IPS DF 4.7 (cell line): Measurements from ENCODE around the gene LRRC66.

Experiments used
- DNase-seq: peaks from one replicate; pipeline ENCODE4 v3.0.0-alpha.2; 2013; ENCODE audit warnings: low spot score; ENCODE audit errors: extremely low read depth

LRRC66 gene

GRCh38 chr4:52012651-52013050 is 7.5 kb downstream of the LRRC66 start:
- DNase-seq = no peak

GRCh38 chr4:52010986-52011385 is 9.2 kb downstream of the LRRC66 start:
- DNase-seq = no peak

- DNase-seq = no peak
Measured at GRCh38 chr4:52006887-52007286, 13.3 kb downstream of the LRRC66 start.

- no peak for DNase-seq
Measured at GRCh38 chr4:52005604-52006273, 14.4 kb downstream of the LRRC66 start.

- DNase-seq = no peak
Measured at GRCh38 chr4:52004414-52004813, 15.7 kb downstream of the LRRC66 start.

GRCh38 chr4:52001616-52002015 is 18.5 kb downstream of the LRRC66 start:
- DNase-seq = no peak

GRCh38 chr4:51999250-51999649 is 20.9 kb downstream of the LRRC66 start:
- DNase-seq = no peak

- DNase-seq = no peak
Measured at GRCh38 chr4:51998837-51999236, 21.3 kb downstream of the LRRC66 start.

GRCh38 chr4:51997647-51998046 is 22.5 kb downstream of the LRRC66 start:
- DNase-seq = no peak

- DNase-seq = no peak
Measured at GRCh38 chr4:51995647-51996220, 24.4 kb downstream of the LRRC66 start.

- no peak for DNase-seq
Measured at GRCh38 chr4:51965862-51966261, 54.3 kb downstream of the LRRC66 start.

GRCh38 chr4:51963841-51964517 is 56.2 kb downstream of the LRRC66 start:
- DNase-seq = no peak

- no peak for DNase-seq
Measured at GRCh38 chr4:51960486-51960885, 59.7 kb downstream of the LRRC66 start.

GRCh38 chr4:51958199-51958968 is 61.8 kb downstream of the LRRC66 start:
- no peak for DNase-seq
